Stimulated activated CD4-positive, alpha-beta T cell treated with anti-CD3 and anti-CD28 coated beads, Interleukin-2, amount 100 ng/mL, for 48 hours (primary cell): ENCODE measurements around the gene CABYR.
"Not testable (repeated sequence)": the region's sequence is repeated elsewhere in the genome, so short reads cannot be mapped to it uniquely, and the experiment has no call there.

Experiments
- DNase-seq, 2 donors: peaks; one replicate each; pipeline ENCODE4 v3.0.0-alpha.2; 2020

Gene CABYR

GRCh38 chr18:24130494-24130893 lies 8.4 kb upstream of the CABYR start:
- DNase-seq, result no peak

DNA sequence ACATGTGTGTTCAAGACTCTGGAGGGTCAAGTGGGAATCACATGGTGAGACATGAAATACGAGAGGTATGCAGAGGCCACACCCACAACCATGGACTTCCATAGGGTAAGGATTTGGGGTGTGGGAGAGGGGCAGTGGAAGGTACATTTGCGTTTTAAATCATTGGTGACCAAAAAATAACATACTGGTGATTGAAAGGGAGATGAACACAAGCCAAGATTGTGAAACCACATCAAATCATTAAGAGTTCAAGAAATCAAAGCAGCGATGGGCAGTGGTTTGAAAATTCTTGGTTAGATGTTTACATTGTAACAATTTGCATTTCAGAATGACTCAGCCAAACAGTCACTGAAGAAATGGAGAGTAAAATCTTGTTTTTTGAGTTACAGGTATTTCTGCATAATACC lies 1.9 kb upstream of the CABYR start:
- no peak for DNase-seq

- DNase-seq, result no peak
These were observed 463 bp upstream of the CABYR start for GRCh38 chr18:24138409-24138788.

DNA sequence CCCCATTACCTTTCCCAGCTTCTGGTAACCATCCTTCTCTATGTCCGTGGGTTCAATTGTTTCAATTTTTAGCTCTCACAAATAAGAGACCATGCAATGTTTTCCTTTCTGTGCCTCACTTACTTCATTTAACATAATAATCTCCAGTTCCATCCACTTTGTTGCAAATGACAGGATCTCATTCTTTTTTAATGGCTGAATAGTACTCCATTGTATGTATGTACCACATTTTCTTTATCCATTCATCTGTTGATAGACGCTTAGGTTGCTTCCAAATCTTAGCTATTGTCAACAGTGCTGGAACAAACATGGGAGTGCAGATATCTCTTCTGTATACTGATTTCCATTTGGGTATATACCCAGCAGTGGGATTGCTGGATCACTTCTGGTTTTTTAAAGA lies 1.8 kb downstream of the CABYR start:
- no peak for DNase-seq

DNA sequence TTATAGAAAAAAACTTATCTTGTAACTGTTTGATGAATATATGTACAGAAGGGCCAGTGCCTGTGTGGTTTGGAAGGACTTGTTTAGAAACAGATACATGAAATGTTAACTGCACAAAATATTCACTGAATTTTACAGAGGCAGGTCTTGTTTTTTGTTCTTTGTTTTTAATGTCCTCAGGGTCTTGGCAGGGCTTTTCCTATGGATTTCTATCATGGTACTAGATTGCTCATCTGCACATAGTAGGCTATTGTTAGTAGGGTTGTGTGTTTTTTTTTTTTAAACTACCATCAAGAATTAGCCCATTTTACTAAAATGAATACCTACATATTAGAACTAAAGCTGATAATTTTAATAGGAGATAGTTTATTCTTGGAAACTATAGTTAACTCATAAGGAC lies 3.5 kb downstream of the CABYR start:
- DNase-seq, result no peak

DNA sequence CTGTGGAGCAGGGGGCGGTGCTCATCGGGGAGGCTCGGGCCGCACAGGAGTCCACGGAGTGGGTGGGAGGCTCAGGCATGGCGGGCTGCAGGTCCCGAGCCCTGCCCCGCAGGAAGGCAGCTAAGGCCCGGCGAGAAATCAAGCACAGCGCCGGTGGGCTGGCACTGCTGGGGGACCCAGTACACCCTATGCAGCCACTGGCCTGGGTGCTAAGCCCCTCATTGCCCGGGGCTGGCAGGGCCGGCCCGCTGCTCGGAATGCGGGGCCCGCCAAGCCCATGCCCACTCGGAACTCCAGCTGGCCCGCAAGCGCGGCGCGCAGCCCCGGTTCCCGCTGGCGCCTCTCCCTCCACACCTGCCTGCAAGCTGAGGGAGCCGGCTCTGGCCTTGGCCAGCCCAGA lies 10.7 kb downstream of the CABYR start:
- not testable (repeated sequence) for DNase-seq

DNA sequence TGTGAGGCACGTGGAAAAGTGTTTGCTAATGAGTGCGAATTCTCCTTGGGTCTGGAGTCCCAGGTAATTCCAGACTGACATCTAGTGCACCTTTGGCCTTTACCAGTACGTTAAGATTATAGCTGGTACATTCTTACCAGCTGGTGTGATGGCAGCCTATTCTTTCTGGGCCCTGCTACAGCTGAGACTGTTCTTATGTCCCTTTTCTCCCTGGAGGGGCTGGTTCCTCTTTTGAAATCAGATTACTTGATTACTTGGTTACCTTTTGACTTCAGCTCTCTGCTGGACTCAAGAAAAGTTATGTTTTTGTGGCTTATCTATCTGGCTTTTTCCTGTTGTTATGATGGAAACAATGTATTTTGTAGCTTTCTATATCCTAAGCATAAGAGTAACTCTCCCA lies 14.5 kb downstream of the CABYR start:
- DNase-seq, result no peak

- no peak for DNase-seq
These were observed 19.0 kb downstream of the CABYR start for GRCh38 chr18:24157855-24158254.

DNA sequence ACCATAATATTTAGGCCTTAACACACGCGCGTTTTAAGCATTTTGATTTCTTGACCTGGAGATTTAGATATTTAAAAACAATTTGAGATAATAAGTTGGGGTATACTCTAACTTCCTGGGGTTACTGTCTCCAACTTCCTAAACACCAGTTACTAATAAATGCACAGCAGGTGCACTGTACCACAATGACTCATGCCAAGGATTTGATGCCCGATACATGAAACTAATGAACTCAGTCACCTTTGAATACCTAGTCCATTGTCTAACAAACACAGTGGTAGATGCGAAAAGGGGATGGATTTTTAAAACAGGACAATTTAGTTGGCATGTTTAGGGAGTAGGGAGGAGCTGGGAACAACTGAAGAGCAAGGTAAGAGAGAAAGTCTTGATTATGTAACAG lies 21.2 kb downstream of the CABYR start:
- no peak for DNase-seq

- DNase-seq, result no peak
These were observed 22.4 kb downstream of the CABYR start for GRCh38 chr18:24161304-24161703.

- no peak for DNase-seq
These were observed 29.6 kb downstream of the CABYR start for GRCh38 chr18:24168496-24168895.

GRCh38 chr18:24170360-24170759 lies 31.5 kb downstream of the CABYR start:
- DNase-seq, result no peak

- DNase-seq, result no peak
These were observed 35.1 kb downstream of the CABYR start for GRCh38 chr18:24173997-24174396.

GRCh38 chr18:24176727-24177416 lies 38.0 kb downstream of the CABYR start:
- DNase-seq, result peak; percentile 61 to 62

- DNase-seq, result no peak
These were observed 38.8 kb downstream of the CABYR start for GRCh38 chr18:24177499-24178133.

GRCh38 chr18:24180048-24180447 lies 41.2 kb downstream of the CABYR start:
- DNase-seq, result no peak

GRCh38 chr18:24181806-24182205 lies 42.9 kb downstream of the CABYR start:
- DNase-seq, result no peak

- DNase-seq, result no peak
These were observed 46.9 kb downstream of the CABYR start for GRCh38 chr18:24185805-24186204.

DNA sequence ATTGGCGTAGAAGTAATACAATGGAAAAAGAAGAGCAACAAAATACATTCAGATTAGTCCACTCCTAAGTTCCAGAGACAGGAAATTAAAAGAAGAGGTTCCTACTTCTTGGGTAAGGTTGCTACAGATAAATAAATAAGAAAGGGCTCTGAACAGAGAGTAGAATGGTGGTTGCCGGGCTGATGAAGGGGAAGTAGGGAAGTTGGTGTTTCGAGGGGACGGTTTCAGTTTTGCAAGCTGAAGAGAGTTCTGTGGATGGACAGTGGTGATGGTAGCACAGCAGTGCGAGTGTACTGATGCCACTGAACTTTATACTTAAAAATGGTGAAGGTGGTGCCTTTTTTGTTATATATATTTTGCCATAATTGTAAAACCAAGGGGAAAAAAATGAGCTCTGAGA lies 48.2 kb downstream of the CABYR start:
- no peak for DNase-seq

DNA sequence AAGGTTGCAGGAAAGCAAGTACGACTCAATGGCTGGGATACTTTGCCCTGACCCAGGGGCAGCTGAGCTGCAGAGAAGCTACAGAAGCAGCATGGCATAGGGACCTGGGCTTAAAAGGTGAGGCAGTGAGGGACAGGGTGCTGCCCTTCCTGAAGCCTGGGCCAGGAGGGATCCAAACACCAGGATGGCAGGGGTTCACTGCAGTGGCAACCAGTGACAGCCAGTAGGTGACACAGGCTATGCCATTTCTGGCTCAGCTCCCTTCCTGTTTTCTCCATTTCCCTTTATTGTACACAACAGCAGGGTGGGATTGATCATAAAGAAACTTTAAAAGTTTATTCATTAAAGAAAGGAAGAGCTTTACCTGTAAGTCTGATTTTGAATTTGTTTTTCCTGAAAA lies 48.8 kb downstream of the CABYR start:
- no peak for DNase-seq

DNA sequence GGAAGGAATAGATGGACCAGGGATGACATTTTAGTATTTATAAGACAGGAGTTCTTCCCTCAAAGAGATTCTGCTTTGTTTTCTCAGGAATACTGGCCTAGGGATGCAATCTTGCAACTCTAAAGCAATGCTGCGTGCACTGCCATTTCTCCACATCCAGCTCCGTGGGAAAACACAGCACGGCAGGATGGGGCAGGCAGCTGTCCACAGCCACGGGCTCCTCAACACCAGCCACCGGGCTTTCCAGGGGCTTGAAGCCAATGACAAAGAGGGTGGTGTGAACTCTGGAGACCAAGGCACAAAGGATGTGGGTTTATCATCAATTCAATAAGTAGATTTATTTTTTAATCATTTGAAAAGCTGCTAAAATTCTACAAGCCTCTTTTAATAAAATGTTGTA lies 49.3 kb downstream of the CABYR start:
- DNase-seq, result no peak

DNA sequence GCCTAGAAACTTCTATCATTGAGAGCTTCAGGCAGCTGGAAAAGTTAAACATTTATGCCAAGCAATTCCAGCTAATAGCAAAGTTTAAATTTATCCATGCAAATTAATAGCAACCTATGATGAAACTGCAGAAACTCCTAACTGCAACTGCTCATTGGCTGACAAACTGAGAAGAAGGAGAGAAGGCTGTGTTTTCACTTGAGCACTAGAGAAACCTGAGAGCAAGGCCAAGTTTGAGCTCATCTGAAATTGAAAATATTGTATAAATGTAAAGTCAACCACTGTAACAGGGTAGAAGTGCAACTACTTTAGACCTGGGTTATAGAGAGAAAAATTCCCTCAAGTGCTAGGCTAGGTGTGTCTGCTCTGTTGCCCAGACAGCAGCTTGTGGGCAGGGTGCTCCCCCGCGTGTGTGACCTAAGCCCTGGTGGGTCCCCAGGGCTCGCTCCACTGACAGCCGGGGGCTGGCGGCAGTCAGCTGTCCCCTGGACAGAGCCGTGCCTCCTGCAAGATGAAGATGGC lies 50.2 kb downstream of the CABYR start:
- DNase-seq, result no peak

- DNase-seq, result no peak
These were observed 50.9 kb downstream of the CABYR start for GRCh38 chr18:24189664-24190346.

DNA sequence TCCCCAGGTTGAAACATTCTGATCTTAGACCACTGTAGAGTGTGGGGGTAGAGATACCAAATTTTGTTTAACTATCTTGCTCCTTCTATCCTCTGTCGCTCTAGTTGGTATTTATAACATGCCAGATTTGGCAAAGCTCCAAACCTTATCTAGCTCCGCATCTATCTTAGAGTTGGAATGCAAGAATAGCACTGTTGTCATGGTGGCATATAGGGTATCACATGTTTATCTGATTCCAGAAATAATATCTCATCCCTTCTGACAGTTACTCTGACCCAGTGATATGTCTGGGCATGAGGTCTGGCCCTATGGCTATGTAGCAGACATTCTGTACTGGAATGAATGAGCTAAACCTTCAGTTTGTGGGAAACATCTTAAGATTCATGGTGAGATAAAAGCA lies 51.7 kb downstream of the CABYR start:
- DNase-seq, result no peak
